Natural killer cell treated with Interleukin-12 subunit alpha and Interleukin-12 subunit beta and Interleukin-15 and Interleukin-18, amount 100 ng/mL, for 72 hours (primary cell): ENCODE results near the gene IL26. TPM values are rescaled to one million over a fixed set of nuclear protein-coding genes. Genes with fewer than 3 reads are reported as not detected.

Source experiments
- ATAC-seq, 2 donors: fragments of 150-1000 bp; cut with Tn5 transposase in 1 of 2; sonication (Bioruptor Pico), chemical (Tn5 transposase) in 1 of 2; 2 replicates each; pipeline ENCODE4 v1.10.0; 2021
- DNase-seq: peaks from one replicate; pipeline ENCODE4 v3.0.0; 2022; ENCODE audit warnings: low spot score
- H3K27ac Mint-ChIP-seq, 2 donors: 1 replicate in 1 of 2; 2 replicates in 1 of 2; pipeline ENCODE4 v1.8.0; 2022; ENCODE audit warnings: mixed read lengths in 2 of 2, mild to moderate bottlenecking in 1 of 2, moderate library complexity in 1 of 2
- H3K27me3 Mint-ChIP-seq, 2 donors: 1 replicate in 1 of 2; 2 replicates in 1 of 2; pipeline ENCODE4 v1.8.0; 2022; ENCODE audit warnings: mixed read lengths in 2 of 2
- H3K36me3 Mint-ChIP-seq: one replicate; pipeline ENCODE4 v1.8.0; 2022; ENCODE audit warnings: mixed read lengths
- H3K4me1 Mint-ChIP-seq, 2 donors: 1 replicate in 1 of 2; 2 replicates in 1 of 2; pipeline ENCODE4 v1.8.0; 2022; ENCODE audit warnings: low read depth in 2 of 2, mixed read lengths in 2 of 2, mild to moderate bottlenecking in 1 of 2
- H3K4me3 Mint-ChIP-seq: one replicate; pipeline ENCODE4 v1.8.0; 2022; ENCODE audit warnings: mixed read lengths
- H3K9me3 Mint-ChIP-seq: 2 replicates; pipeline ENCODE4 v1.8.0; 2022; ENCODE audit warnings: mixed read lengths
- total RNA-seq, 2 donors: library from RNA; stranded (reverse); gene quantifications; one replicate each; pipeline ENCODE4 v1.2.3, GENCODE V29; 2022

The IL26 gene
- total RNA-seq, 2 donors from 2014 or later = 10.0 to 19.1 TPM

DNA sequence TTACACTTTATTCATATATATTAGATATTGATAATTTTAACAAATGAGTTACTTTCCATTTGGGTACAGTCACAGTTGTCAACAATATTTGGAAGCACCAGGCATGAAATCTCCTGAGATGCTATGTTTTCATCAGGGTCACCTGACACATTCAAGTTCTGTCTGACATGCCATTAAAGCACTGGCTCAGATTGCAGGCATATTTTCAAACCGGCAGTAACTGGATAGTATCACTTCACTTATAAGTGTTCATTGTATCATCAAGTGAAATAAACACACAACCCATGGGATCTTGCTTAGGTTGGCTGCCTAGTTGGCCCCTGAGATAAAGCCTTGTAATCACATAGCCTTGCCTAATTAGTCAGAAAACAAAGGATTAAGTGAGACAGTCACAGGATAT lies 70.8 kb downstream of the IL26 start:
- ATAC-seq (peak; percentile 0 to 5), DNase-seq (peak; percentile 72)
- Mint-ChIP-seq H3K4me3 (peak overlapping the region; percentile 83), H3K27me3 (peaks cover 0 to 9% of the 10 kb centered on the region in 2 donors), H3K4me1 (peaks cover 44 to 90% of the 10 kb centered on the region in 2 donors), H3K27ac (peak overlapping the region; percentile 96 to 97), H3K36me3 (peaks cover 75% of the 10 kb centered on the region), H3K9me3 (no peaks in the 10 kb centered on the region)

Other genes with a start within 250 kb of the IL26 start
- gene IFNG-AS1, start 236.4 kb downstream of the IL26 start, total RNA-seq = 1 to 10 TPM; 1.8 to 2.7 TPM
- gene IFNG, start 66.1 kb downstream of the IL26 start, total RNA-seq = over 10,000 TPM; 20,993 to 58,992 TPM
- gene IL22, start 27.8 kb upstream of the IL26 start, total RNA-seq = 1 to 10 TPM; 1.0 to 3.4 TPM
- gene MDM1, start 106.6 kb upstream of the IL26 start, total RNA-seq = 10 to 100 TPM; 34.1 to 60.0 TPM